Naive thymus-derived CD8-positive, alpha-beta T cell (primary cell): Measurements from ENCODE around the gene LRRC25. TPM values are rescaled to one million over a fixed set of nuclear protein-coding genes. Genes with fewer than 3 reads are reported as not detected.
A peak's percentile ranks its signal among the peaks of the same experiment; 100 is the strongest.
"Not testable (repeated sequence)": the region's sequence is repeated elsewhere in the genome, so short reads cannot be mapped to it uniquely, and the experiment has no call there.

ENCODE experiments used
- ATAC-seq, 2 donors: fragments of 150-1000 bp; cut with Tn5 transposase in 1 of 2; sonication (Bioruptor Pico), chemical (Tn5 transposase) in 1 of 2; 1 replicate in 1 of 2; 2 replicates in 1 of 2; pipeline ENCODE4 v1.10.0; 2021; ENCODE audit warnings: mild to moderate bottlenecking in 2 of 2, moderate library complexity in 2 of 2
- POLR2A ChIA-PET: fragments of 350-600 bp; sonication (Branson Sonifier 250); formaldehyde crosslinking; loops from one replicate; lab custom pipeline; 2021; ENCODE audit warnings: antibody characterized with exemption; lab: Charles Lee
- DNase-seq, 10 donors: peaks; one replicate each; pipeline versions ENCODE4 v3.0.0 to v3.0.0-alpha.2; 2020 to 2022
- H3K27ac Mint-ChIP-seq, 10 donors: one replicate each; pipeline ENCODE4 v1.8.0; 2020 to 2022; ENCODE audit warnings: mild to moderate bottlenecking in 10 of 10, mixed read lengths in 10 of 10, moderate library complexity in 4 of 10, inconsistent platforms in 1 of 10
- H3K27me3 Mint-ChIP-seq, 5 donors: one replicate each; pipeline ENCODE4 v1.8.0; 2021 to 2022; ENCODE audit warnings: mixed read lengths in 5 of 5
- H3K36me3 Mint-ChIP-seq, 3 donors: one replicate each; pipeline ENCODE4 v1.8.0; 2020 to 2022; ENCODE audit warnings: mixed read lengths in 3 of 3, mild to moderate bottlenecking in 2 of 3, inconsistent platforms in 1 of 3
- H3K4me1 Mint-ChIP-seq, 4 donors: one replicate each; pipeline ENCODE4 v1.8.0; 2021 to 2022; ENCODE audit warnings: mixed read lengths in 4 of 4
- H3K4me3 Mint-ChIP-seq, 10 donors: one replicate each; pipeline ENCODE4 v1.8.0; 2020 to 2022; ENCODE audit warnings: mild to moderate bottlenecking in 10 of 10, mixed read lengths in 10 of 10, moderate library complexity in 6 of 10, inconsistent platforms in 1 of 10
- H3K9me3 Mint-ChIP-seq, 9 donors: one replicate each; pipeline ENCODE4 v1.8.0; 2020 to 2022; ENCODE audit warnings: mixed read lengths in 9 of 9, mild to moderate bottlenecking in 3 of 9, inconsistent platforms in 1 of 9, moderate library complexity in 1 of 9
- polyA plus RNA-seq, 3 donors: library from polyadenylated mRNA; unstranded; fragments of 300-500 nt; fragmentation: Illumina TruSeq; gene quantifications; one replicate each; pipeline ENCODE4 v1.2.3, GENCODE V29; 2021
- total RNA-seq, 8 experiments: library from RNA in 2 of 8; stranded (reverse) in 2 of 8; gene quantifications; one replicate each; pipeline ENCODE4 v1.2.3 and lab custom pipeline; 2021 to 2026

The LRRC25 gene
- total and polyA plus RNA-seq, 5 experiments from 2014 or later = 0.13 to 0.39 (median 0.21) TPM; not detected in 1

DNA sequence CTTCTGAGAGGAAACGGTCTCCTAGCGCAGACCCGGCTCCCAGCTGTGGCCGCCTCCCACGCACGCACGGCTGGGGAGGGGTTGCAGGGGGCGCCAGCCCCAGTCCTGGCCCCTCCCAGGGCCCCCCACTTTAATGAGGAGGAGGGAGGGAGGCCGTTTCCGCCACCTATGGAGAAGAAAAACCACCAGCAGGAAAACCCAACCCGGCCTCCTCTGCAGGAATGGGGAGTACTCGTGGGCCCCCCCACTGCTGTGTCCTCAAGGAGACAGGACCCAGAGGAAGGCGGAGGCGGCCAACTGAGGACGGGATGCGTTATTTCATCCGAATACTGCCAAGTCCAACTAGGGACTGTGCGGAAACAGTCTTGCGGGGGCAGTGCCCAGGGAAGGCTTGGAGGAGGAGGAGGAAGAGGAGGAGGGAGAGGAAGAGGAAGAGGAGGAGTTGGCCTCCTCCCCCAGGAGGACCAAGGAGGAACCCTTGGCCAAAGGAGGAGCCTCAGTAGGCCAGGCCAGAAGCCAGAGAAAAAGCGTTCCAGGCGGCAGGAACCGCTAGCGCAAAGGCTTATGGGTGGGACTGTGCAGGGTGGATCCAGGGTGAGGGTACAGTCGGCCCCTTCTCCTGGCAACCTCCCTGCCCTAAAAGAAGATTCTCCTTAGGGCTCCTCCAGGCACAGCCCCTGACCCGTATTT is 17.9 kb upstream of the LRRC25 start:
- peak overlapping the region in 5 of 10 donors; percentile 3 to 75 (median 51) for H3K27ac Mint-ChIP-seq
- H3K4me3 Mint-ChIP-seq = peak overlapping the region in 8 of 10 donors; percentile 13 to 85 (median 60)

GRCh38 chr19:18414504-18415177 is 17.2 kb upstream of the LRRC25 start:
- ATAC-seq (no peak), DNase-seq (no peak)
- no peaks in the 10 kb centered on the region for H3K9me3 Mint-ChIP-seq
- peak overlapping the region in 6 of 10 donors; percentile 28 to 66 (median 50) for H3K4me3 Mint-ChIP-seq
- H3K27ac Mint-ChIP-seq = peak overlapping the region in 4 of 10 donors; percentile 19 to 87 (median 62)
- peaks cover 26 to 52% (median 48%) of the 10 kb centered on the region in 4 donors for H3K4me1 Mint-ChIP-seq
- H3K36me3 Mint-ChIP-seq = no peaks in the 10 kb centered on the region
- H3K27me3 Mint-ChIP-seq = peaks cover 2 to 49% (median 13%) of the 10 kb centered on the region in 5 donors
- POLR2A ChIA-PET = interaction anchor here (0.8 to 3.5 kb wide), 7 partner anchors 7 to 134 kb away, joined by 3 to 21 read pairs (median 3); partner anchors contain the start of gene JUND

More for the DNA sequence above, 17.9 kb upstream of the LRRC25 start:
- no peaks in the 10 kb centered on the region for H3K36me3 Mint-ChIP-seq
- DNase-seq = no peak
- no peaks in the 10 kb centered on the region for H3K9me3 Mint-ChIP-seq
- peaks cover 28 to 53% (median 52%) of the 10 kb centered on the region in 4 donors for H3K4me1 Mint-ChIP-seq
- POLR2A ChIA-PET = interaction anchor here (0.9 to 3.5 kb wide), 5 partner anchors 9 to 135 kb away, joined by 3 to 21 read pairs (median 3); partner anchors contain the start of gene JUND
- peaks cover 2 to 49% (median 13%) of the 10 kb centered on the region in 5 donors for H3K27me3 Mint-ChIP-seq
- ATAC-seq = no peak

DNA sequence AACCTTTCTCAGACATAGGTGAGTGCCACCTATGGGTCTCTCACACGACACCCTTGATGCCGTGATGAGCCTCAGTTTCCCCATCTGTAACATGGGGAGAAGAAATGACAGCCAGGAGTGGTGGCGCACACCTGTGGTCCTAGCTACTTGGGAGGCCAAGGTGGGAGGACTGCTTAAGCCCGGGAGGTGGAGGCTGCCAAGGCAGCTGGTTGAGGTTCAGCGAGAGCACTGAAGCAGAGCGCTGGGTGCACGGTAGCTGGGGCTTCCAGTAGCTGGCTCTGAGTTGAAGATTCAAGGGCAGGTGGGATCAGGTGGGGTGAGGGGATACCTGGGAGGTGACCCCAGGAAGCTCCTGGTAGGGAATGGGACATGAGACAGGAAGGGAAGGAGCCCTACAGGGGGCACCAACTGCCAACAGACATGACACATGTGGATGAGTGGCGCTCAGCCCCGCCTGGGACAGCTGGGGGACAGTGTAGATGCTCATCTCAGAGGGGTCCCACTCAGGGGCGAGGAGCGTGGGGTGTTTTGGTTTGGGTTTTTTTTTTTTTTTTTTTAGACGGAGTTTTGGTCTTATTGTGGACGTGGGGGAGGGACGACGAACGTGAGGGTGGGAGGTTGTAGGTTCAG is 15.3 kb upstream of the LRRC25 start:
- H3K36me3 Mint-ChIP-seq = no peaks in the 10 kb centered on the region
- no peaks in the 10 kb centered on the region for H3K9me3 Mint-ChIP-seq
- peak overlapping the region in 1 of 10 donors; percentile 43 for H3K27ac Mint-ChIP-seq
- H3K4me1 Mint-ChIP-seq = peaks cover 15 to 44% (median 35%) of the 10 kb centered on the region in 4 donors
- POLR2A ChIA-PET = interaction anchor here (0.7 to 1.1 kb wide), 4 partner anchors 13 to 617 kb away, joined by 3 to 6 read pairs (median 4); no protein-coding TSS in a partner anchor
- DNase-seq (no peak), ATAC-seq (no peak)
- H3K27me3 Mint-ChIP-seq = peaks cover 2 to 39% (median 9%) of the 10 kb centered on the region in 5 donors
- H3K4me3 Mint-ChIP-seq = no peak overlapping the region

DNA sequence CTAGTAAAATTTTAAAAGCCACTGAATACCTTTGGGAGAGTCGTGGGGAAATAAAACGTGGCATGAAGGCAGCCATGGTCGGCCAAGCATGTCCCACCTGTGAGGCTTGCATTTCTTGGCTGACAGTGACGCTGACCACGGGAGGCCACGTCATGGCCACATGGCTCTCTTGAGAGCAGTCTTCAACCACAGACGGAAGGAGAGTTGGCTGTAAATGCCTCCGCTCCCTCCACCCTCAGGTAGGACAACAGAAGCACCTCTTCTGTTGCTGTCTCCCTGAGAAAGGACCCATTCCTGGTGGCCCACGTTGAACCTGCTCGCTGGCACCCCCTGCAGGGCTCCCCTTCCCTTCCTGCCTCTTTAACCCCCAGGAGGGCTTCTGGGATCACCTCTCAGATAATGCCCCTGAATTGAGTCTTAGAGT is 10.6 kb upstream of the LRRC25 start:
- Mint-ChIP-seq H3K4me3 (no peak overlapping the region), H3K9me3 (no peaks in the 10 kb centered on the region), H3K4me1 (peaks cover 0 to 12% (median 4%) of the 10 kb centered on the region in 4 donors), H3K36me3 (no peaks in the 10 kb centered on the region), H3K27me3 (peaks cover 2 to 13% (median 4%) of the 10 kb centered on the region in 5 donors), H3K27ac (no peak overlapping the region)
- POLR2A ChIA-PET = no interaction called here
- DNase-seq = no peak
- ATAC-seq = peak in 1 of 2 donors; percentile 32

DNA sequence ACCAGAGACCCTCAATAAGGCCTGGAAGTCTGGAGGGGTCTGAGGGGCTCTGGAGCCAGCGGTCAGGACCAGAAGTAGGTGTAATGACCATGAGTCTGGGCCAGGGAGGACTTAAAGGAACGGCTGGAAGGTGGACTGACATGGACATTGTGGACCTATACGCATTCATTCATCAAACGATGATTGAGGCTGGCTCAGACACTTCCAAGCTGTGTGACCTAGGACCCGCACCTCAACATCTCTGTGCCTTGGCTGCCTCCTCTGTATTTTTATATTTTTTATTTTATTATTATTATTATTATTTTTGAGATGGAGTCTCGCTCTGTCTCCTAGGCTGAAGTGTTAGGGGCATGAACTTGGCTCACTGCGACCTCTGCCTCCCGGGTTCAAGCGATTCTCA is 9.3 kb upstream of the LRRC25 start:
- DNase-seq (no peak), ATAC-seq (no peak)
- Mint-ChIP-seq H3K4me3 (no peak overlapping the region), H3K27me3 (peaks cover 0 to 7% (median 3%) of the 10 kb centered on the region in 5 donors), H3K9me3 (no peaks in the 10 kb centered on the region), H3K4me1 (peaks cover 0 to 19% (median 4%) of the 10 kb centered on the region in 4 donors), H3K36me3 (no peaks in the 10 kb centered on the region), H3K27ac (no peak overlapping the region)
- POLR2A ChIA-PET = no interaction called here

DNA sequence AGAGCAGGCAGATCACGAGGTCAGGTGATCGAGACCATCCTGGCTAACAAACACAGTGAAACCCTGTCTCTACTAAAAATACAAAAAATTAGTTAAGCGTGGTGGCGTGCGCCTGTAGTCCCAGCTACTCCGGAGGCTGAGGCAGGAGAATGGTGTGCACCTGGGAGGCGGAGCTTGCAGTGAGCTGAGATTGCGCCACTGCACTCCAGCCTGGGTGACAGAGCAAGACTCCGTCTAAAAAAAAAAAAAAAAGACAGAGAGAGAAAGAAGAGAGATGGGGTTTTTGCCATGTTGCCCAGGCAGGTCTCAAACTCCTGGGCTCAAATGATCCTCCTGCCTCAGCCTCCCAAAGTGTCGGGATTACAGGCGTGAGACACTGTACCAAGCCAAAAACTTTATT is 8.3 kb upstream of the LRRC25 start:
- H3K27ac Mint-ChIP-seq, H3K27me3 Mint-ChIP-seq, H3K9me3 Mint-ChIP-seq, ATAC-seq, H3K4me3 Mint-ChIP-seq, H3K36me3 Mint-ChIP-seq, DNase-seq: not testable (repeated sequence)
- POLR2A ChIA-PET = interaction anchor here (0.7 kb wide), 1 partner anchor 73 kb away, joined by 5 read pairs; no protein-coding TSS in a partner anchor
- H3K4me1 Mint-ChIP-seq = peaks cover 0 to 26% (median 4%) of the 10 kb centered on the region in 4 donors

DNA sequence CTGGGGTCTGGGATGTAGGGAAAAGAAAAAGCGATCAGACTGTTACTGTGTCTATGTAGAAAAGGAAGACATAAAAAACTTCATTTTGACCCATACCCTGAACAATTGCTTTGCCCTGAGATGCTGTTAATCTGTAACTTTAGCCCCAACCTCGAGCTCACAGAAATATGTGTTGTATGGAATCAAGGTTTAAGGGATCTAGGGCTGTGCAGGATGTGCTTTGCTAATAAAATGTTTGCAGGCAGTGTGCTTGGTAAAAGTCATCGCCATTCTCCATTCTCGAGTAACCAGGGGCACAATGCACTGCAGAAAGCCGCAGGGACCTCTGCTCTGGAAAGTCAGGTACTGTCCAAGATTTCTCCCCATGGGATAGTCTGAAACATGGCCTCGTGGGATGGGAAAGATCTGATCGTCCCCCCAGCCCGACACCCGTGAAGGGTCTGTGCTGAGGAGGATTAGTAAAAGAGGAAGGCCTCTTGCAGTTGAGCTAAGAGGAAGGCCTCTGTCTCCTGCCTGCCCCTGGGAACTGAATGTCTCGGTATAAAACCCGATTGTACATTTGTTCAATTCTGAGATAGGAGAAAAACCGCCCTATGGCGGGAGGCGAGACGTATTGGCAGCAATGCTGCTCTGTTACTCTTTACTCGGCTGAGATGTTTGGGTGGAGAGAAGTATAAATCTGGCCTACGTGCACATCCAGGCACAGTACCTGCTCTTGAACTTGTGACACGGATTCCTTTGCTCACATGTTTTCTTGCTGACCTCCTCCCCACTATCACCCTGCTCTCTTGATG is 5.2 kb upstream of the LRRC25 start:
- Mint-ChIP-seq H3K4me1 (peaks cover 2 to 23% (median 3%) of the 10 kb centered on the region in 4 donors), H3K27ac (peak overlapping the region in 2 of 10 donors; percentile 21 to 31), H3K27me3 (peaks cover 0 to 13% (median 2%) of the 10 kb centered on the region in 5 donors), H3K4me3 (peak overlapping the region in 1 of 10 donors; percentile 64)
- not testable (repeated sequence) for H3K36me3 Mint-ChIP-seq, H3K9me3 Mint-ChIP-seq, ATAC-seq, DNase-seq
- POLR2A ChIA-PET = interaction anchor here (1.2 kb wide), 1 partner anchor 16 kb away, joined by 3 read pairs; no protein-coding TSS in a partner anchor

- POLR2A ChIA-PET = interaction anchor here (1.2 kb wide), 1 partner anchor 17 kb away, joined by 3 read pairs; no protein-coding TSS in a partner anchor
- Mint-ChIP-seq H3K27ac (peak overlapping the region in 3 of 10 donors; percentile 36 to 71 (median 38)), H3K4me1 (peaks cover 3 to 26% (median 7%) of the 10 kb centered on the region in 4 donors), H3K36me3 (no peaks in the 10 kb centered on the region), H3K4me3 (peak overlapping the region in 1 of 10 donors; percentile 11), H3K9me3 (no peaks in the 10 kb centered on the region), H3K27me3 (peaks cover 0 to 22% (median 5%) of the 10 kb centered on the region in 5 donors)
- DNase-seq (no peak), ATAC-seq (no peak)
These were observed 4.2 kb upstream of the LRRC25 start for GRCh38 chr19:18401580-18402112.

GRCh38 chr19:18399008-18399407 is 1.6 kb upstream of the LRRC25 start:
- peak overlapping the region in 1 of 10 donors; percentile 1 for H3K27ac Mint-ChIP-seq

GRCh38 chr19:18396471-18397241 is 766 bp downstream of the LRRC25 start:
- no peaks in the 10 kb centered on the region for H3K9me3 Mint-ChIP-seq
- no peak overlapping the region for H3K27ac Mint-ChIP-seq
- no peak for DNase-seq
- peaks cover 3 to 23% (median 7%) of the 10 kb centered on the region in 4 donors for H3K4me1 Mint-ChIP-seq
- H3K27me3 Mint-ChIP-seq = peaks cover 2 to 53% (median 9%) of the 10 kb centered on the region in 5 donors
- no peak for ATAC-seq
- POLR2A ChIA-PET = no interaction called here
- no peaks in the 10 kb centered on the region for H3K36me3 Mint-ChIP-seq
- peak overlapping the region in 1 of 10 donors; percentile 61 for H3K4me3 Mint-ChIP-seq

More at GRCh38 chr19:18399008-18399407, 1.6 kb upstream of the LRRC25 start:
- peaks cover 3 to 26% (median 7%) of the 10 kb centered on the region in 4 donors for H3K4me1 Mint-ChIP-seq
- H3K27me3 Mint-ChIP-seq = peaks cover under 1 to 40% (median 7%) of the 10 kb centered on the region in 5 donors
- H3K36me3 Mint-ChIP-seq = no peaks in the 10 kb centered on the region
- DNase-seq (no peak), ATAC-seq (no peak)
- no peak overlapping the region for H3K4me3 Mint-ChIP-seq
- POLR2A ChIA-PET = no interaction called here
- H3K9me3 Mint-ChIP-seq = no peaks in the 10 kb centered on the region
